C4-2B (cell line): ENCODE results near the gene HOXC11.

Source experiments
- H3K27ac ChIP-seq: fragments of 450-650 bp; 2 replicates; pipeline ENCODE4 v1.5.1; 2017
- CTCF ChIP-seq: fragments of 450-650 bp; conservative IDR thresholded peaks from 2 replicates; pipeline ENCODE4 v1.5.1; 2017; ENCODE audit warnings: mild to moderate bottlenecking
- ZFX ChIP-seq: fragments of 450-650 bp; IDR thresholded peaks from 2 replicates; pipeline ENCODE4 v1.6.1; 2017

The HOXC11 gene

GRCh38 chr12:53982648-53983567 lies 10.0 kb downstream of the HOXC11 start:
- H3K27ac ChIP-seq: no peak overlapping the region; the same call in 1 of the 2 replicates
- no peak for TF ChIP-seq CTCF
- TF ChIP-seq ZFX: no peak

GRCh38 chr12:53983568-53983949 lies 10.6 kb downstream of the HOXC11 start:
- H3K27ac ChIP-seq: no peak overlapping the region; the same call in 1 of the 2 replicates

GRCh38 chr12:53983950-53984572 lies 11.1 kb downstream of the HOXC11 start:
- TF ChIP-seq ZFX: no peak
- TF ChIP-seq CTCF: no peak
- H3K27ac ChIP-seq: no peak overlapping the region; the same call in 1 of the 2 replicates

More at GRCh38 chr12:53983568-53983949, 10.6 kb downstream of the HOXC11 start:
- no peak for TF ChIP-seq ZFX
- no peak for TF ChIP-seq CTCF

- TF ChIP-seq CTCF (no peak; the same call in 1 of the 2 replicates), ZFX (no peak)
- H3K27ac ChIP-seq: no peak within 1 kb of the TSS; the same call in 1 of the 2 replicates
Measured at GRCh38 chr12:53984901-53985691, 12.2 kb downstream of the HOXC11 start, which contains the start of gene HOXC10. Gene HOXC10 (plus strand): TSS chr12:53985146. CDS start chr12:53985260, 114 bp downstream.

- H3K27ac ChIP-seq: no peak overlapping the region
Measured at GRCh38 chr12:53985692-53985993, 12.7 kb downstream of the HOXC11 start.

GRCh38 chr12:53985994-53986685 lies 13.2 kb downstream of the HOXC11 start:
- no peak overlapping the region for H3K27ac ChIP-seq

More at GRCh38 chr12:53985692-53985993, 12.7 kb downstream of the HOXC11 start:
- TF ChIP-seq ZFX: no peak
- TF ChIP-seq CTCF: no peak

More at GRCh38 chr12:53985994-53986685, 13.2 kb downstream of the HOXC11 start:
- TF ChIP-seq CTCF (no peak), ZFX (no peak)
